GM12801 (cell line): ENCODE measurements around the gene CHST1.

Source experiments
- TF ChIP-seq, protein P1 (sequence below): IDR thresholded peaks from one replicate; pipeline ENCODE4 v1.5.1; 2011; ENCODE audit warnings: control low read depth; ENCODE audit not compliant: insufficient read length; ENCODE audit errors: extremely low read depth

CHST1 gene

GRCh38 chr11:45615182-45615792 lies 50.1 kb downstream of the CHST1 start:
- TF ChIP-seq, protein P1, sequence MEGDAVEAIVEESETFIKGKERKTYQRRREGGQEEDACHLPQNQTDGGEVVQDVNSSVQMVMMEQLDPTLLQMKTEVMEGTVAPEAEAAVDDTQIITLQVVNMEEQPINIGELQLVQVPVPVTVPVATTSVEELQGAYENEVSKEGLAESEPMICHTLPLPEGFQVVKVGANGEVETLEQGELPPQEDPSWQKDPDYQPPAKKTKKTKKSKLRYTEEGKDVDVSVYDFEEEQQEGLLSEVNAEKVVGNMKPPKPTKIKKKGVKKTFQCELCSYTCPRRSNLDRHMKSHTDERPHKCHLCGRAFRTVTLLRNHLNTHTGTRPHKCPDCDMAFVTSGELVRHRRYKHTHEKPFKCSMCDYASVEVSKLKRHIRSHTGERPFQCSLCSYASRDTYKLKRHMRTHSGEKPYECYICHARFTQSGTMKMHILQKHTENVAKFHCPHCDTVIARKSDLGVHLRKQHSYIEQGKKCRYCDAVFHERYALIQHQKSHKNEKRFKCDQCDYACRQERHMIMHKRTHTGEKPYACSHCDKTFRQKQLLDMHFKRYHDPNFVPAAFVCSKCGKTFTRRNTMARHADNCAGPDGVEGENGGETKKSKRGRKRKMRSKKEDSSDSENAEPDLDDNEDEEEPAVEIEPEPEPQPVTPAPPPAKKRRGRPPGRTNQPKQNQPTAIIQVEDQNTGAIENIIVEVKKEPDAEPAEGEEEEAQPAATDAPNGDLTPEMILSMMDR: no peak

DNA sequence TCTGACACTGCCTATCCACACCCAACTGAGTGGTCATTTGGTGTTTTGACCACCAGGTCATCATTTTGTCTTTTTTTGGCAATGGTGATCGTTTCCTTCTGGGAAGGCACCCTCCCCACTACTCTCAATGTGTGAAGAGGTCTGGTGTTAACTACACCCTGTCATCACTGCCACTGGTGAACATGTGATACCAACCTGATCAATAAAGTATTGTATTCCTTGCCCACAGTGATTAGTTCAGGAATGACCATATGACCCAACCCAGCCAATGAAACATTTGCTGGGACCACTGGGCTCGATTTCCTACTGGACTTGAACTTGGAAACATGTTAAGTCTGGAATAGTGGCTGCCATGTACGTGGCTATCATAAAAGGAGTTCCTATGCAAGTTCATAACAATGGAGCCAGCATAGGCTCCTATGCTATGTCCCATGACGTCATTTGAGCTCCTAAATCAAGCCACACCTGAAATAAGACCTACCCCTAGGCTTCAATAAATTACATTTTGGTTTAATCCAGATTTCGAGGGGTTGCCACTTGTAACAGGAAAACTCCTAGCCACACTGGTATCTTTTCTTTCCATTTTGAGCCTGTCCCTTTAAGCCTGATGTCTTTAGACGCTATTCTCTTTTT lies 51.1 kb downstream of the CHST1 start:
- TF ChIP-seq, protein P1: no peak

DNA sequence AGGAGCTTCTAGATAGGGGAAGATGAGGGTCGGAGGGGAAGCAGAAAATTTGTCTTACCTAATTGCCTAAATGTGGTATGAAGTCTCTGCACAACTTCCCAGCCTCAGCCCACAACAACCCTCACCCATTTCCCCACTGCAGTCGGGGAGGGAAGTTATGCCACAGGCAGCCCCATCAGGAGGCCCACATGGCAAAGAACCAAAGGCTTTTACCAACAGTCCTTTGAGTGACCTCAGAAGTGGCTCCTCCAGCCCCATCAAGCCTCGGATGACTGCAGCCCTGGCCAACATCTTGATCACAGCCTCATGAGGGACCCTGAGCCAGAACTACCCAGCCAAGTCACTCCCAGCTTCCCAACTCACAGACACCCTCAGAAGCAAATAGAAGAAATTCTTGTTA lies 54.8 kb downstream of the CHST1 start:
- TF ChIP-seq, protein P1: no peak

GRCh38 chr11:45609902-45610301 lies 55.5 kb downstream of the CHST1 start:
- TF ChIP-seq, protein P1: no peak

DNA sequence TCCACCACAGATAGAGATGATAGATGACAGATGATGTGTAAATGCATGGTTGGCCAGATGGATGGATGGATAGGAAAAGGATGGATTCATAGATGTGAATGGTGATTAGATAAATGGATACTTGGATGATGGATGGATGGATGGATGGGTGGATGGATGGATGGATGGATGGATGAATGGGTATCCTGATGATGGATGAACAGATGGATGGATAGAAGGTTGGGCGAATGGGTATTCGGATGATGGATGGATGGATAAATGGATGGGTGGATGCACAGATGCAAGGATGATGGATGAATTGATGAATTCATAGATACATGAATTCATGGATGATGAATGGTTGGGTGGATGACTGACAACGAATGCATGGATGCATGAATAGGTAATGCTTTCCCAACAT lies 56.1 kb downstream of the CHST1 start:
- TF ChIP-seq, protein P1: no peak

DNA sequence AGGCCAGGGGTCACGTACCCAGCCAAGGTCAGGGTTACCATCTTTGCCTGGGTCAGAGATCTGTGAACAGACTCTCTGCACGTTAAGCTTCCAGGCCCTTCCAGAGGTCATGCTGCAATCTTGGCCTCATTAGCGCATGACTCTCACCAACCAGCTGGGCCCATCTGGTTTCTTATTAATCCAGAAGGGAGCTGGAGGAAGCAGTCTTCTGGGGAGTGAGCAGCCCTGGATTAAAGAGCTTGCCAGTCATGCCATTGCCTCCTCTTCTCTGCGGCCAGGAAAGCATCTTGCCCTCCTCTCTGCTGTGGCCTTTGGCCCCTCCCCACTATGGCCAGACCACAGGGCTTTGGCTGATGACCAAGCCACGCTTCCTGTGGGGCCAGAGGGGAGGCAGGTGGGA lies 57.4 kb downstream of the CHST1 start:
- TF ChIP-seq, protein P1: no peak

DNA sequence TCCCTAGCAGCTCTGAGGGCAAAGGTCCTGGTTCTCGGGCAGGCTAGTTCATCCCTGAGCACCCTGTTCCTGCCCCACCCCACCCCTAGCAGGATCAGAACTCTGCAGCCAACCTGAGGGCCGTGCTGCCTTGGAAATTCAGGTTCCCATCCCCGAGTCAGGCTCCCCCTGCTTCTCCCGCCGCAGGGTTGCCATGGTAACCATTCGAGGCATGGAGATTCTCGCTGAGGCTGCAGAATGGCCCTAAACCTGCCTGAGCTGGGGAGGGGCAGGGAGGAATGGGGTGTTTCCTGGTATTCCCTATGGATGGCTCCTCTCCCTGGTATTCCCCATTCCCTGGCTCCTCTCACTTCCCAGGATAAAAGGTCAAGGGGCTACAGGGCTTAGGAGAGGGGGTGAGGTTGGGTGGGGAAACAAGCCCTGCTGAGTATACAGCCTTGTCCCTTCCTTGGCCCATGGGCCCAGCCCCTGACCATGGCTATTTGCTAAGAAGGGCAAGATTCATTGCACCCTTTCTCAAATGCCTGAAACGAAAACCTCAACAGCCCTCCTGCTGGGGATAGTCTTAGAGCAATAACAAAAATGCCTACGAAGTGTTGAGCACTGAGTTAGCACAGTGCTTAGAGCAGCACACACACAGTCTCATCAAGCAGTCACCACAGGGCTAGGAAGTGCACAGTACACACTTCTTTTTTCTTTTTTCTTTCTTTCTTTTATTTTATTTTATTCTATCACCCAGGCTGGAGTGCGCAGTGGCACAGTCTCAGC lies 58.7 kb downstream of the CHST1 start:
- TF ChIP-seq, protein P1: no peak
